ENCODE measurements around the gene SPDYC.
"Not testable (repeated sequence)": the region's sequence is repeated elsewhere in the genome, so short reads cannot be mapped to it uniquely, and the experiment has no call there.

SPDYC gene

DNA sequence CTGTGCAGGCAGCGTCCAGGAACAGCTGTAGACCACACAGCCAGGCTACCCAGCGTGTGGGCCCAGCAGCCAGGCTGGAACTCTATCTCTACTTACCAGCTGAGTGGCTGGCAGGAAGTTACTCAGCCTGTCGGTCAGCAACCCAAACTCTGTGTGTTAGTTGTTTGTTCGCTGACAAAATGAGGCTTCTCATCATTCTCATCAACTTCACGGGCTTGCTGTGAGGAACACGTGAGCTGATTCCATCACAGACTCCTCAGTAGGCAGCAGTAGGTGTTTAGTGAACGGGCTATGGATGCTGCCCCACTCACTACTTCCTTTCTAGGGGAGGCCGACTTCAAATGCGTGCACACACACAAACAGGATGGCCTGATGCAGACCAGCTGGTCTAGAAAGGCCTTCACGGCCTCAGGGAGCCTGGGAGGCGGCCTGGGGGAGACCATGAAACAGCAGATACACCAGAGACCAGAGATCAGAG lies 830 bp upstream of the SPDYC start:
- FAIRE-seq = no peak

DNA sequence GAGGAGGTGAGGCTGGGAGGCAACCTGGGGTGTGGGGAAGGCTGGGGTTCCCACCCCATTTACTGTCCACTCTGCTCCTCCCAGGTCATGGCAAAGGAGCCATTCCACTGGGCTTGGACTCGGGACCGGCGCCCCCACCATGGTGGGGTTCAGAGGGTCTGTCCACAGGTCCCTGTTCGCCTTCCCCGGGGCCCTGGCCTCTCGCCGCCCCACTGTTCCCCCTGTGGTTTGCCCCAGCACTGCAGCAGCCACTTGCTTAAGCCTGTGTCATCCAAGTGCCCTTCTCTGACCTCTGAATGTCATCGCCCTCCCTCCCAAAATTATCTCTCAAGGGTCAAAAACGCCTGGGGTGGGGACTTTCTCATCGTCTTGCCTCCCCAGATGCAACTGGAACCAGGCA lies 2.6 kb downstream of the SPDYC start:
- no peak for FAIRE-seq

DNA sequence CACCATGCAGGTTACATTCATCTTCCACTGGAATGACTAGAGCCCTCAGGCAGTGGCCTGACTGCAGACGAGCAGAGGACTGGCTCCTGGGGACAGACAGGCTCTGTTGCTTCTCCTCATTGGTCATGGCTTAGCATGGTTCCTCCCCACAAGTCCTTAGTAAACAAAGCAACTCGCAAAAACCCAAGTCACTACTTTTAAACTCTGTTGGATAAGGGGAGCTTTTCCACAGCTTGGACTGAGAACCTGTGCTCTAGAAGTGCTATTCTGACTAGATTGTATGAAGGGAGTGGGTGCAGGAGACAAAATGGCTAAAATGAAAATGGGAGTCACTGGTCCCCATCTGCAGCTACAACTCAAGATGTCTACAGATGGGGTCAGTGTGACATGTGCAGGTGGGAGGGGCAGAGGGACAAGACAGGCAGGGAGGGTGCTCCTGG lies 4.6 kb downstream of the SPDYC start:
- not testable (repeated sequence) for FAIRE-seq

DNA sequence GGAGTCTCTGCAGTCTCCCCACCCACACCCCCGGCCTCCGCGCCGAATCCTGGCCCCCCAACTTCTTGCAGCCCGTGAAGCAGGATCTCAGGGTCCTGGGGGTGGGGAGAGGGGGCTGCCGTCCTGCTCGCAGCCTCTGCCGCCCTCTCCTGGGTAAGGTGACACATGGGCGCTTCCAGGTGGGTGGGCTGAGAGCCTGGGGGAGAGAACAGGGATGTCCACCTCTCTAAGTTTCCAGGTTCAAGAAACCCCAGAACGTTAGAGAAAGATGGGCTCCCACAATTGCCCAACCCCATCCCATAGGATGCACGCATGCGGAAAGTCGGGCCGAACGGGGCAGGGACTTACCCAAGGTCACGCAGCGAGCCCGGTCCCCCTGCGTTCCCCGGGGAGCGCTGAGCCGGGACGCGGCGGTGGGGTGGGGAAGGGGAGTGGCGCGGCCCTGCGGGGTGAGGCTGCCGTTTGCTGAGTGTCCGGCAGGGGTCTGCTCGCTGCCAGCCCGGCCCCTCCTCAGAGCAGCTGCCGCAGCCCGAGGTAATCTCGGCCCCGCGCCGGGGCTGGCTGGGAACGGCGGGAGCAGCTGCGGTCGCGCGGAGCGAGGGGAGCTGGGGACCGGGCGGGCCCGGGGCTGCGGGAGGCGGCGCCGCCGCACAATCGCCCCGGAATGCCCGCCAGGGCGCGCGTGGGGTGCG lies 11.0 kb downstream of the SPDYC start:
- FAIRE-seq = no peak

DNA sequence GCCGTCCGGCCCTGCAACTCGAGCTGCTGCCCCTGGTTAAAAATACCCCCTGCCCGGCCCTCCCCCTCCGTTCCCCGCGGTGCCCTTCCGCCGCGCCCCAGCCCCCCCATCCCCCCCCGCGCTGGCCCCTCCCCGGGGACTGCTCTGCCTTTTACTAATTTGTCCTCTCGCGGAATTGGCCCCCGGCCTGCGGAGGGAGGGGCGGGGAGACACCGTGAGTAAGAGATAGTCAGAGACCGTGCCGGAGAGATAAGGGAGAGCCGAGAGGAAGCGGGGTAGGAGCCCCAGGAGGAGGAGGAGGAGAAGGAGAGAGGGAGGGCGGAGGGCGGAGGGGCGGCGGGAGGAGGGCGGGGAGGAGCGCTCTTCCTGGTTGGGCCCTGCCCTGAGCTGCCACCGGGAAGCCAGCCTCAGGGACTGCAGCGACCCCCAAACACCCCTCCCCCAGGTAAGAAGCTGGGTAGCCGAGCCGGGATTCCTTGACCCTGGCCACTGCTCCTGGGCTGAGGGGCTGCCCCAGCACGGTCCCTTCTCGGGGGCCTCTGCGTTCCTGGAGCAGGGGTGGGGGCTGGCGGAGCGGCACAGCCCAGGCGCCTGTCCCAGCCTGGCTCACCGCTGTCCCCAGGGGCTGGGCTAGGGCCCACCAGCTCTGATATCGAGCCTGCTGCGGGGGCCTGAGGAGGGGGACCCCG lies 11.7 kb downstream of the SPDYC start, which contains the start of gene CAPN1:
Gene CAPN1, plus strand, starts transcription at position 360 of the 689 bp plus-strand sequence. CDS start 774 bp downstream, outside the sequence.
- no peak for FAIRE-seq

DNA sequence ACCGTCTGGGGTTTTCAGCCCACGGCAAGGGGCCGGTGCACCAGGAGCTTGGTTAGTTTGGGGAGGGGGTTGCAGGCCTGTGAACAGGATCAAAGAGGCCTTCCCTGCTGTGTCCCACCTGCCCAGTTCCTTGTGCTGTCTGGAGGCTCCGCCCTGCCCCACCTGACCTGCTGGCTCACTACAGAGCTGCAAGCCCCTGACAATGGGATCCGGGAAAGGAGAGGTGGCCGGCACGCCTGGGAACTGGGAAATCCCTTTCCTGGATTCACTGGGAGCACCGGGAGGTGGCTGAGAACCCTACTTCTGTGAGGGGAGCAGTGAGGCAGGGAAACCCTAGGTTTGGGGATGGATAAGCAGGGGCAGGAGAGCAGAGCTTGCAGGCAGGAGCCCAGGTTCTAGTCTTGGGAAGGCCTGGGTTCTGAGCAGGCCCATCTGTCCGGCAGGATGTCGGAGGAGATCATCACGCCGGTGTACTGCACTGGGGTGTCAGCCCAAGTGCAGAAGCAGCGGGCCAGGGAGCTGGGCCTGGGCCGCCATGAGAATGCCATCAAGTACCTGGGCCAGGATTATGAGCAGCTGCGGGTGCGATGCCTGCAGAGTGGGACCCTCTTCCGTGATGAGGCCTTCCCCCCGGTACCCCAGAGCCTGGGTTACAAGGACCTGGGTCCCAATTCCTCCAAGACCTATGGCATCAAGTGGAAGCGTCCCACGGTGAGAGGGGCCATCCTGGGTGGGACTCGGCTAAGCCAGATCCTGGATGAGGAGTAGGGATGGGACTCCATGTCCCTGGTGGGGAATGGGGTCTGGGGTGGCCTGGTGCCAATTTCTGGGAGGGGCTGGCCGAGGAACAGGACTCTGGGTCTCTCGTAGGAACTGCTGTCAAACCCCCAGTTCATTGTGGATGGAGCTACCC lies 12.5 kb downstream of the SPDYC start:
- no peak for FAIRE-seq

DNA sequence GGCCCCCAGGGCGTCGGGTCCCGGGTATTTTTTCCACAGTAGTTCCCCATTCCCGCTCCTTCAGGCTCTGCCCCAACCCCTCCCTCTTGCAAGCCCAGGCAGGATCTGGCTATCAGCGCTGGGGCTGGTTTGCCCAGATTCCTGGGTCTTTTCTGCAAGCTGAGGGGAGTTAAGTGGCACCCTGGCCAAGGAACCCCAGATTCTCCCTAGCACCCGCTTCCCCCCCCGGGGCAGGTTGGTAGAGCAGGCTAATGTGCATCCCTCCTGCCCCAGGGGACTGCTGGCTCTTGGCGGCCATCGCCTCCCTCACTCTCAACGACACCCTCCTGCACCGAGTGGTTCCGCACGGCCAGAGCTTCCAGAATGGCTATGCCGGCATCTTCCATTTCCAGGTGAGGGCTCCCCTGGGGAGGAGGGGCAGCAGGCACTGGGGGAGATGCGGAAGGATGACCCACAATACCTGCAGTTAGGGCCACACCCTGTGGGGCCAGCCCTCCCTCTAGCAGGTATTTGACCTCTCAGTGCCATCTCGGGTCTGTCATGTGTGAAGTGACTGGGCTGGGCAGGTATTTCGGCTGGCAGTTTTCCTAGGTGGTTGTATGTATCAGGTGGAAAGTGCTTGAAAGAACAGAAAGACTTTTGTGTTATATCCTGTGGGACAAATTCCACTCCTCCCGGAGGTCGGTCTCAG lies 13.3 kb downstream of the SPDYC start:
- no peak for FAIRE-seq

DNA sequence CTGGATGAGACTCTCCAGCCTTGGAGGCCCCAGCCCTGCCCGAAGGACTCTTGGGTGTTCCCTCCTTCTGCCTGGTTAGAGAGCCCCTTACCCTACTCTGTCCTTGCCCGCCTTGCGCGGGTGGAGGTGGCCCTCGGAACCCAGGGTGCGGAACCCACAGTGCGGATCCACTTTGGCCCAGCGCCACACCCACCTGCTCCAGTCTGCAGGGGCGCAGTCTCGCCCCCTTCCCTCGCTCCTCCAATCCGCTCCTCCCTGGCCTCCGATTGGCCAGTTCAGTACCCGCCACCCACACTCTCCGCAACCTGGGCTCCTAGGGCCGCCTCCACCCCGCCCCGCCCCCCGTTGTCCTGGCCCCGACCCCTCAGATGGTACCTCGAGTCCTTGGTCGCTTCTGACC lies 14.1 kb downstream of the SPDYC start:
- no peak for FAIRE-seq

DNA sequence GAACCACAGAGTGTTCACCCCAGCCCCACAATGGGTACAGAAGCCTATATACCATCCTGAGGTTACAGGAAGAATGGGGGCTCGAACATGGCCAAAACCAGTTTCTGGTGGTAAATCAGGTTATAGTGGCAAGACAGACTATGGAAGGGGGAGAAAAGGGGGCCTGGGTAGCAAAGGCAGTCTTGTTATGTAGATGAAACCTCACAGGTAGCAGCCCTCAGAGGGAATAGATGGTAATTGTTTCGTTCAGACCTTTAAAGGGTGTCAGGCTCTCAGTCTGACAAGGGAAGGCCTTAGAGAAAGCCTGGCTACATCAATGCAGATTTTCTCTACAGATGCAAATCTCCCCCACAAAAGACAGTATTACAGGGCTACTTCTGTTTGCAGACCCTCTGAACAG lies 15.1 kb downstream of the SPDYC start:
- FAIRE-seq = no peak

DNA sequence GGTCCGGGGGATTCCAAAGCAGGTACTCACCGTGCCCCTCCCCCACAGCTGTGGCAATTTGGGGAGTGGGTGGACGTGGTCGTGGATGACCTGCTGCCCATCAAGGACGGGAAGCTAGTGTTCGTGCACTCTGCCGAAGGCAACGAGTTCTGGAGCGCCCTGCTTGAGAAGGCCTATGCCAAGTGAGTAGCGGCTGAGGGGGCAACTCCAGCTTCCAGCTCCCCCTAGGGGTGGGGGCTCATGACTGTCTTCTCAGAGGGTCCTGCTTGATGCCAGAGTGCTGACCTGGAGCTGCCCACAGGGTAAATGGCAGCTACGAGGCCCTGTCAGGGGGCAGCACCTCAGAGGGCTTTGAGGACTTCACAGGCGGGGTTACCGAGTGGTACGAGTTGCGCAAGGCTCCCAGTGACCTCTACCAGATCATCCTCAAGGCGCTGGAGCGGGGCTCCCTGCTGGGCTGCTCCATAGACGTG lies 15.9 kb downstream of the SPDYC start:
- no peak for FAIRE-seq

DNA sequence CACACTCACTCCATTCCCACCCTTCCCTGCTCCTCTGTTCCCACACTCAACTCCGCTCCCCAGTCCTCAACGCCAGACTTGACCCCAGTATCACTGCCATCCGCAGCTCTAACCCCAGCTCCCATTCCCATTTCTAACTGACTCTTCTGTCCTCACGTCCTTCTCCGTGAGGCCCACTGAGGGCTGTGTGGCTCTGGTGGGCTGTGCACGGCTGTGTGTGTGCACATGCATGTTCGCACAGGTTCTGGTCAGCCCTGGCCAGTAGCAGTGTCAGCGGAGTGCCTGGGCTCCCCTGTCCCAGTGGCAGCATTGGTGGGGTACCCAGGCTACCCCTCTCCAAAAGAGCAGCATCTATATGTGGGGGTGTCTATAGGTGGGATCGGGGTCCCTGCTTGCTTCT lies 16.7 kb downstream of the SPDYC start:
- no peak for FAIRE-seq

DNA sequence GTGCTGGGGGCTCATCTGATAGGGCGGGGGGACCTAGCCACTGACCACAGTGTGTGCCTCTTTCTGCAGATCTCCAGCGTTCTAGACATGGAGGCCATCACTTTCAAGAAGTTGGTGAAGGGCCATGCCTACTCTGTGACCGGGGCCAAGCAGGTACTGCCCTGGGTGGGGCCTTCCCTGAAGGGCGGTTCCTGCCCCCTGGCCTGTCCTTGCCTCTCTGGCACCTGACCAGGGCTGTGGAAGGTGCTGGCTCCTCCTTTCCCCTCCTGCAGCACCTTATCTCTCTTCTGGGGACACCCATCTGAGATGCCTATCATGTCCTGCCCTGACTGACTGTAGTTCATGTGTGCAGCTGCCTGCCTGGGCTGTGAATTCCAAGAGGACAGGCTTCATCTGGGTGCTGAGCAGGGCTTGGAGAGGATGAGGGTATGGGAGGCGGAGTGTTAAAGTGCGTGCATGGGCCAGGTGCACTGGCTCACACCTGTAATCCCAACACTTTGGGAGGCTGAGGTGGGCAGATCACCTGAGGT lies 17.2 kb downstream of the SPDYC start:
- no peak for FAIRE-seq

DNA sequence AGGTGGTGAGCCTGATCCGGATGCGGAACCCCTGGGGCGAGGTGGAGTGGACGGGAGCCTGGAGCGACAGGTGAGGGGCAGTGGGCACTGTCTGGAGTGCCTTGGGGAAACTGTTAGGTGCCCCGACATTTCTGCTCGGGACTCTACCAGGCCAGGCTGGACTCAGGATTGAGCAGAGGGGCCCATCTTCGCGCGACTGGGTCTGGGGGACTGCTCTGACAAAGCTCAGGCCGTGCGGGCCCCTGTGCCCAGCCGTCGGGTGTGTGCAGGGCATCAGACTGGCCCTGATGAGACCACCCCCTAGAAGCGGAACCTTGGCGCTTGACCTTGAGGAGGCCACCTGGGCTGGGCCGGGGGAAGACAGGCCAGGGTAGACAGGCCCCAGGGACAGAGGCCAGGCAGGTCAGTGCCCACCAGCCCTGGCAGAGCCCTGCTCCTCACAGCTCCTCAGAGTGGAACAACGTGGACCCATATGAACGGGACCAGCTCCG lies 18.0 kb downstream of the SPDYC start:
- no peak for FAIRE-seq

DNA sequence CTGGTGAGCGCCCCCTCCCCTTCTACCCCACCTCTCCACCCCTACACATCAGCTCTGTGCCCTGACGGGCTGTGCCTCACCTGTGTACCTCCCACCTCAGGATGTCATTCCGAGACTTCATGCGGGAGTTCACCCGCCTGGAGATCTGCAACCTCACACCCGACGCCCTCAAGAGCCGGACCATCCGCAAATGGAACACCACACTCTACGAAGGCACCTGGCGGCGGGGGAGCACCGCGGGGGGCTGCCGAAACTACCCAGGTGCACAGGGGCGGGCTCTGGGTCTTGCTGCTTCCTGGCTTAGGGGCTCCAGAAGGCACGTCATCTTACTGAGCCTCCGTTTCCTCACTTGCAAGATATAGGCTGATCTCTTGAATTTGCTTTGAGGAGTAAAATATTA lies 18.5 kb downstream of the SPDYC start:
- FAIRE-seq = no peak

DNA sequence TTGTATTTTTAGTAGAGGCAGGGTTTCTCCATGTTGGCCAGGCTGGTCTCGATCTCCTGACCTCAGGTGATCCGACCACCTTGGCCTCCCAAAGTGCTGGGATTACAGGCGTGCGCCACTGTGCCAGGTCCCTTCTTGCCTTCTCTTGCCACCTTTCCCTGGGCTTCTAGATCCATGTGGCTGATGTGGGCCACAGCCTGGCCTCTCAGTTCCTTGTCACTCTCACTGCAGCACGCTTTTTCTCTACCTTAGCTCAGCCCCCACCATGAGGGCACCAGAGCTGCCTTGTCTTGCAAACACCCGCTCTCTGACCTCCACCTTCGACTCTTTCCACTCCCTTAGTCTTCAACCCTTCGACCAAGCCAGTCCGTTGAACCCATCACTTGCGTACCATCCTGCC lies 19.2 kb downstream of the SPDYC start:
- FAIRE-seq = no peak

DNA sequence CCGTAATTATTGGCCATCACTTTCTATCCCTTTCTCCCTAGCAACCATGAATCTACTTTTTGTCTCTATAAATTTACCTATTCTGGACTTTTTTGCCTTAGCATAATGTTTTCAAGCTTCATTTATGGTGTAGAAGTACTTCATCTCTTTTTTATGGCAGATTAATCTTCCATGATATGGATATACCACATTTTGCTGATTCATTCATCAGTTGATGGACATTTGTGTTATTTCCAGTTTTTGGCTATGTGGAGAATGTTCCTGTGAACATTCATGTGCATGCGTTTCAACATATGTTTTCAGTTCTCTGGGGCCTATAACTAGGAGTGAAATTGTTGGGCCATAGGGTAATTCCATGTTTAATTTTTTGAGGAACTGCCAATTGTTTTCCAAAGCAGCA lies 24.5 kb downstream of the SPDYC start:
- no peak for FAIRE-seq

DNA sequence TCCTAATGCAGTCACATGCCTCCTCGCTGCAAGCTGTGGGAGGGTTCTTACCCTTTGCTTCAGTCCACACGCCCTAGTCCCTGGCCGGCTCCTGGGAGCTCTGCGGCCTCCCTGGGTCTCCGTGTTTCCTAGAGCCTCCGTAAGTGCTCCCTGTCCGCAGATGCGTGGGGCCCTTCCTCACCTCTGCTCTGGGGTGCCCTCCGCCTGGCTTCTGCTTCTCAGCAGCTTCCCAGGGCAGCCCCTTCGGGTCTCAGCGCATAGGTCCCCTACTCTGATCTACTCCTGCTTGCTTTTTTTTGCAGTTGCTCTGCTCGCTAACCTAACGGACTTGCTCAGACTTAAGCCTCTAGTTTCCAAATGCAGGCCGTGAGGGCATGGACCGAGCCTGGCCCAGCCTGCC lies 34.1 kb downstream of the SPDYC start:
- FAIRE-seq = no peak

DNA sequence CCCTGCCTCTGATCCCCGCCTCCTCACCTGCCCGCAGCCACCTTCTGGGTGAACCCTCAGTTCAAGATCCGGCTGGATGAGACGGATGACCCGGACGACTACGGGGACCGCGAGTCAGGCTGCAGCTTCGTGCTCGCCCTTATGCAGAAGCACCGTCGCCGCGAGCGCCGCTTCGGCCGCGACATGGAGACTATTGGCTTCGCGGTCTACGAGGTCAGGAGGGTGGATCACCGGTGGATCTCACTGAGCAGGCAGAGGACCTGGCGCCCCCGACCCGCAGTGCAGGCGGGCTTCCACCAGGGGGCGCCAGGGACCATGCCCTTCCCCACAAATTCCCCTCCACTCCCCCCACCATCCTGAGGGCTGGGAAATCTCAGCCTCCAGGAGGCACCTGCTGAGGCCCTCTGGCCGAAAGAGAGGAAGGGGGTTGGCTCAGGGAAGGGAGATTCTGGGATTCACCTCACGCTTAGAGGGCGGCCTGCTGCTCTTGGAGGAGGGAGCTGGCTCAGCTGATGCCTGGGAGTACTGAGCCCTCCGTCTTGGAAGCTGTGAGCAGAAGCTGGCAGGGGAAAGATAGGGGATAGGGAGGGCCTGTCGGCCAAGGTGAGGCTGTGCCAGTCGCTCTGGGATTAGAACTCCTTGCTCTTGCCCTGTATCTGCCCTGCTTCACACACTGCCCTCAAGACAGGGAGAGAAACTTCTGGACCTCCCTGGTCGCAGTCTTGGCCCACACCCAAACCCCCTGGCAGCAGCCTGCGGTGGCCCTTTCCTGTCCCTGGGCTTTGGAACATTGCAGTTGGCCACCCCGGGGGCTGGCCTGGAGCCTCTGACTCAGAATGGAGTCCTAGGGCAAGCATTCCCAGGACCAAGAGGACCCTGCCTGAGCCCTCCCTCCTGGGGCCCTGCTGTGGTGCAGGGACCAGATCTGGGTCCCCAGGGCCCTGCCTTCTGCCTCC lies 34.9 kb downstream of the SPDYC start:
- FAIRE-seq = no peak

DNA sequence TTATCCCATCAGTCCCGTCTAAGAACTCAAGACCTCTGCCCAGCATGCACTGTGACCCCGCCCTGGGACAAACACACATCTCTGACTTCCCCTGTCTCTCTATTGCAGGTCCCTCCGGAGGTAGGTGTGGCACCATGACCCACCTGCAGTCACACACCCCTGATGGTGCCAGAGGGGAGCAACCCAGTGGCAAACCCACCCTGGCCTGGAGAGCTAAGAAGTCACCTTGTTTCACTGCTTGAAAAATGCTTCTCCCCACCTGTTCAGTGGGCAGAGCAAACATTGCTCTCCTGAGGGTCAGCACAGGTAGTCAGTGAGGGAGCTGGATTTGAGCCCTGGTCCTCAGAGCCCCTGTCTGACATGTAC lies 35.6 kb downstream of the SPDYC start:
- no peak for FAIRE-seq

DNA sequence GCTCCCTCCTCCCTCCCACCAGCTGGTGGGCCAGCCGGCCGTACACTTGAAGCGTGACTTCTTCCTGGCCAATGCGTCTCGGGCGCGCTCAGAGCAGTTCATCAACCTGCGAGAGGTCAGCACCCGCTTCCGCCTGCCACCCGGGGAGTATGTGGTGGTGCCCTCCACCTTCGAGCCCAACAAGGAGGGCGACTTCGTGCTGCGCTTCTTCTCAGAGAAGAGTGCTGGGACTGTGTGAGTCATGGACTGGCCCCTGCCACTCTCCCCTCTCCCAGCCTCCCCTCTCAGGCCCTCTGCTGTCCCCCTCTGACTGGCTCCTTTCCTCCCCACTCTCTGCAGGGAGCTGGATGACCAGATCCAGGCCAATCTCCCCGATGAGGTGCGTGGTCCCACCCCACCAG lies 36.4 kb downstream of the SPDYC start:
- FAIRE-seq = no peak

DNA sequence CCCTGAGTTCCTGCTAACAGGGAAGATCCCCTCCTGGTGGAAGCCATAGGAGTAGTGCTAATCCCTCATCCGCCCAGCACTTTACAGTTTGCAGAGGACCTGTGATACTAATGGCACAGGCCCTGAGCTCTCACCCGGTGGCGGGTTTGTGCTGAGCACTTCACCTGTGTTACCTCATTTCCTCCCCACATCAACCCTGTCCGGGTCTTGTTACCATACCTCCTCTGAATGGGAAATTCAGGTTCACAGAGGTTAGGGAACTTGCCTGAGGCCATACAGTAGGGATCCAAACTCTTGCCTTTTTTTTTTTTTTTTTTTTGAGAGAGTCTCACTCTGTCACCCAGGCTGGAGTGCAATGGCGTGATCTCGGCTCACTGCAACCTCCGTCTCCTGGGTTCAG lies 36.9 kb downstream of the SPDYC start:
- no peak for FAIRE-seq

Data from TTC549 (cell line).